Activated naive CD4-positive, alpha-beta T cell (primary cell): ENCODE data around the gene EFNA2.
A peak's percentile ranks its signal among the peaks of the same experiment; 100 is the strongest.

Experiments
- DNase-seq, 4 experiments: peaks; one replicate each; lab custom pipeline; 2025; lab: John Stamatoyannopoulos, UW

The EFNA2 gene

DNA sequence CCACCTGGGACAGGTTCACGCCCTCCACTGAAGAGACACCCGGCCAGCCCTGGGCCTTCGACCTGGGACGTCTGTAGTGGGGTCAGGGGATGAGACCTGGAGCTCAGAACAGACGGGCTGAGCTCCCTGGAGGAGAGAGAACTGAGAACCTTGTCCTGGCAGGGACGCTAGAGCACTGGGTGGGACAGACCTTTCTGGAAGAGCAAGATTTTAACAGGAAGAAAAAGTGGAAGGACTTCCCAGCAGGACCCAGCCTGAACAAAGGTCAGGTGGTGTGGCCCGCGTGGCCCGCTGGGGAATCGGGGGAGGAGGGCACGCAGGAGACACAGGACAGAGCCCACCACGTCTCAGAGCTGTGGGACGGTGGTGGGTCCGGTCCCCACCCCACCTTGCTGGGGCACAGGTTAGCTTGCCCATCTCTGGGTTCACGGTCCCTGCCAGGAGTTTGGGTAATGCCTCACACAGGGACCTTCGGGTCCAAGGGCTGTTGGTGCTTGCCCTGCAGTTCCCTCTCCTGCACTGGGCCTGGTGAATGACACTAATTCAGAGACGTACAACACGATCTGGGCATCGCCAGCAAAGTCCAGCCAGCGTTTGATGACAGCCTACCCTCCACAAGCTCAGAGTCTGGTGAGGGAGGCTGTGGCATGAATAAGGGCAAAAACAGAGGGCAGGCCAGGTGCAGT lies 1.2 kb upstream of the EFNA2 start:
- DNase-seq, result no peak

DNA sequence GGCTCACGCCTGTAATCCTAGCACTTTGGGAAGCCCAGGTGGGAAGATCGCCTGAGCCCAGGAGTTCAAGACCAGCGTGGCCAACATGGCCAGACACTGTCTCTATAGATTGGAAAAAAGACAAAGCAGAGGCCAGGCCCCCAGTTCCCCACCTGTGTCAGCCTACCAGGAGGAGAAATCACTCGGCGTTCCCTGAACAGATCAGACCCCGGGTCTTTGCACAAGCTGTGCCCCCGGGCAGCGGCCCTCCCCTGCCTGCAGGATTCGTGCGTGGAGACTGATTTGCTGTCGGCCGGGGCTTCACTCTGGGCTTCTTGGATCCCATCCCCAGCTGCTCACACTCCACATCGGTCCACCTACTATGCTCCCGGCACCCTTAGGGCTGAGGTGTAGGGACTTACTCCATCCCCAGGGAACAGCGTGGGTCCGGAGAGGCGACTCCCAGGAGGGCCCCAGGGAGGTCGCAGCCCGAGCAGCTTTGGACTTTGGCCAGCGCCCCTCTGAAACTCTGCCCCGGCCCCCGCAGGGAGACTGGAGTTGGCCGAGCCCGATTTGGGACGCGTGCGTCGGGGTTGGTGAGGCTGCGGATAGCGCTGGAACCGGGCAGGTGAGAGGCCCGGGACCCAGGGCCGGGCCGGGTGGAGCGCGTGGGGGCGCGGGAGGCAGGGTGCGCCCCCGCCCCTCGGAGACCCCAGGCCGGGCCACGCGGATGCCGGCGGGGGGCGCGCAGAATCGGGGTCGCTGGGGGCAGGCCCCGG lies 515 bp upstream of the EFNA2 start:
- DNase-seq, result no peak

DNA sequence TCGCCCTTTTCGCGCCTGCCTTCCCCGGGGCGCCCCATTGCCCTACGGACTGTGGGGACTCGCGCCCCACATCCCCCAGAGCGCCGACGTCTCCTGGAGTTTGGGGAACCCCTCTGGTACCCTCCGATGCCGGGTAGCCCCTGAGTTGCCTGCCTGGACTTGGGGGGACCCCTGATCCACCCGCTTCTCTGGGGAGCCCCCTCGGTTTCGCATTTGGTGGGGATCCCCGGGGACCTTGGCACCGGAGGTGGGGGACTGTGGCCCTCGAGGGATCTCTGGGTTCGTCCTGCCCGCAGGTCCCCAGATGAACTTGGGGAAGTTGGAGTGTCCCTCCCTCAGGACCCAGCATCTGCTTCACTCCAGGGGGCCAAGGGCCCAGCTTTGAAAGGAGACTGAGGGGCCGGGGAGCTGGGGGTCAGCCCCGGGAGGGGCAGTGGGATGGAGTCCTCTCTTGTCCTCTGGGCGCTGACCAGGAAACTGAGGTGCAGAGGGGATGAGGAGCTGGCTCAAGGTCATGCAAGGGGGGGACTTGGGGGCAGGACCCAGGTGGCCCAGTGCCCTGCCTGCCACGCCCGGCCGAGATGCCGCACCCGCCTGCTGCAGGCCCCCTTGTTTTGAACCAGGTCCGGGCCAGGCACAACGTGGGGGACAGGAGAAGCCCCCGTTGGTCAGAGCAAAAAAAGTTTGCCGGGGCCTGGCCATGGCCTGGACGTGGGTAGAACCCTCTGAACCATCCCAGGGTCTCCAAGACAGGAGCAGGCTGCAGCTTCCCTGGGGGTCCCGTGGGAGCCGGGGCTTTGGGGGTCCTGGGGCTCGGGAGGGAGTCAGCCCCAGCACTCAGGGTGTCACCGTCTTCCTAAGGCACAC lies 1.0 kb downstream of the EFNA2 start:
- no peak for DNase-seq

DNA sequence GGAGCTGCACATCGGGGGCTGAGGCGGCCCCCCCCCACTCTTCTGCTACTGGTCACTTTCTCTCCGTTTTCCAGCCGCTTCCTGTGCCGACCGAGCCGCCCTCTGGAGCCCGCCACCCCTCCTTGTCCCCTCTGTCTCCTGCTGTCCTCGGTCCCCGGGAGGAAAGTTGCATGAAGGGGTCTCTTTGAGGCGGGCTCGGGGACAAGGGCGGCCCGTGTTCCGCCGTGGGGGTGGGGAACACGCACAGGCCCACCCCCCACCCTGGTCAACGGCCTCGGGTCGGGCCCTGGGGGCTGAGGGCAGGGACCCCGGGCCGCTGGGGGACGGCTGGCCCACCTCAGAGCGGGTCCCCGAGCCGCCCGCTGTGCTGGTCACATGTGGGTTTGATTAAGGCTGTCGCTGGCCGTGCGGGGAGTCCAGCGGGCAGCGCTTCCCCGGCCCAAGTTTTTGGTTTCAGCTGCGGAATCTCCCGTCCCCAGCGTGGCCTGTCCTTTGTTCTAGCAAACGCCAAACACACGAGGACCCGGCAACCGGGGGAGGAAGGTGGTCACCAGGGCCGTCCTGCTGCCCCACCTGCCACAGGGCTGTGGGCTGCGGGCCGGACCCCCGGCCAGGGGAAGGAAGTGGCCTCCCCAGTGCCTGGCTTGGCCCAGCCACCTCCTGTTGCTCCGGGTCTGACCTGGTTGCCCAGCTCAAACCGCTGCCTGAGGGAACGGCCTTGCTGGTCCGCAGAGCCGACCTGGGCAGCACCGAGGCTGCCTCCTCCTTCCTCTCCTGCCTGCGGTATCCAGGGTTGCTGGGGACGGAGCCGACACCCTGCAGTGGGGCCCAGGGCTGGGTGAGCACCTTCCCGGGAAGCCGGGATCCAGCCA lies 1.9 kb downstream of the EFNA2 start:
- no peak for DNase-seq

DNA sequence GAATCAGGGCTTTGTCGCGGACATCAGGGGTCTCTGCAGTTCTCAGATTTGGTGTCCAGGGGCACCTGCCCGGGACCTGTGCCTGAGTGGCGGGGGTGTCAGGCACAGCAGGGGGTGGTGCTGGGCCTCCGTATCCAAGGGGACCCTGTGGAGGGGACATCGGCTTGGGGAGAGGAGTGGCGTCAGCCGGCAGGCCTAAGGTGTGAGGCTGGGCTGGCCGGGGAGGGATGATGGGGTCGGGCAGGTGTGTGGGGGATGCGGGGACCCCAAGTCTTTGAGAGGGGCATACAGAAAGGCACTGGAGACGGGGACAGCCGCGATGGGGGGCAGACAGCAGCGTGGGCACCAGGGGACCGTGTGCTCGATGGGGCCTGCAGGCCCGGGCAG lies 2.5 kb downstream of the EFNA2 start:
- DNase-seq, result no peak

DNA sequence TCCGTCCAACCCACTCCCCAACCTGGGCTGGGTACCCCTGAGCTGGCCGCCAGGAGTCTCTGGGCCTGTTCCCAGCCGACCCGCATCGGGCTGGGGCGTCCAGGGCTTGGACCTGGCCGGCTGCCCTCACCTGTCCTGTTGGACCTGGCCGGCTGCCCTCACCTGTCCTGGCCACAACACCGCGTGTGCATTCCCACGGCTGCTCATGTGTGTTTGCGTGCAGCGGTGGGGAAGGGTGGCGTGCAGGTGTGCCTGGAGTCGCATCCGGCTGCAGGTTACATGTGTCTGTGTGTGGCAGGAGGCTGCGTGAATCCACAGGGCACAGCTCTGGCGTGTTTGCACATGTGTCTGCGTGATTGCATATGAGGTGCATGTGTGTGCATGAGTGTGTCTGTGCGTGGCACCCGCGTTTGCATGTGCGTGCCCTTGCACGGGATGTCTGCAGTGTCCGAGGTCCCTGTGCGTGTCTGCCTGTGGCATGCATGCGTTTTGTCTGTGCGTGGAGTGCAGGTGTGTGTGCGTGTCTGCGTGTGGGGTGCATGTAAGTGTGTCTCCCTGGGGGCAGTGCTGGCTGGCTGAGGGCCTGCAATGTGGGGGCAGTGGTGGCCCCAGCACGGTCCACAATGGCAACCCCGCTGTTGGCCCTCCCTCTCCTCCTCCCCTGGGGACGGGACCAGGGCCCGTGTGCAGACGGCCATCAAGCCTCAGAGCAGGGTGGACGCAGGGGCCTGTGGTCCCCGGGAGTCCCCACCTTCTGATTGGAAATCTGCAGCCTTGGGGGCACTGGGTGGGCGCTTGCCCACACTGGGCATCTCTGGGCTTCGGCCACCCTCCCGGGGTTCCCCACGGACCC lies 3.4 kb downstream of the EFNA2 start:
- DNase-seq, result no peak

DNA sequence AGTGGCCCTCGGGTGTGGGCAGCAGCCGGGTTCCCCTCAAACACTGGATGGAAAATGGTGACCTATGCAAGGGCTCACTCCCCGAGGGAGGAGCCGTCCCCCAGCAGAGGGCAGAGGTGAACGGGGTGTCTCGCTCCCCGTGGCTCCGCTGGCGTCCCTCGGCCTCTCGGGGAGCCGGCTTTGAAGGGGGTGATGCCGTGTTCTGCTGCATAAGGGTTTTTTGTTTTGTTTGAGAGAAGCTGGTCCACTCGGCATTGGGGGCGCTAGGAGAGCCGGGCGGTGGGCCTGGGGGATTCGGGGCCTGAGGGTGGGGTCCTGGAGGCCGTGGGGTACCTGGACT lies 4.0 kb downstream of the EFNA2 start:
- DNase-seq, result no peak

DNA sequence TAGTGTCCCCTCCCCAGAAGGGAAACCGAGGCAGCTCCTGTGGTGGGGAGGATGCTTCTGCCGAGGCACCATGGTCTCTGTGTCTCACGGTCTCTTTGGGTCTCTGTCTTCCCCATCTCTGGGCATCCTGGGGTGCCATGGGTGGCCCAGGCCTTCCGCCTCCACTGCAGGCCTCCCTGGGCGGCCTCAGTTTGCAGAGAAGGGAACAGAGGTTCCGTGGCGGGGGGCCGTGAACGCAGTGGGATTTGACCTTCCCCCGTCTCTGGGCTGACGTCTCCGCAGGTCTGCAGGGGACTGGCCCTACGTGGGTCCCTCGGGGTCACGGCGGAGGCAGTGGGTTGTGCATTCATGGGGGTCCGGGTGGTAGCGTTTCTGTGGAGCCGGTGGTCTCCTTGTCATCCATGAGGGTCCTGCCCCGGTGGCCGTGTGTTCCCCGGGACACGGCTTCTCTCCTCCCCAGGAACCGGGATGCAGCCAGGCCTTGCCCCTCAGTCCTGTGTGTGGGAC lies 4.6 kb downstream of the EFNA2 start:
- DNase-seq, result no peak

DNA sequence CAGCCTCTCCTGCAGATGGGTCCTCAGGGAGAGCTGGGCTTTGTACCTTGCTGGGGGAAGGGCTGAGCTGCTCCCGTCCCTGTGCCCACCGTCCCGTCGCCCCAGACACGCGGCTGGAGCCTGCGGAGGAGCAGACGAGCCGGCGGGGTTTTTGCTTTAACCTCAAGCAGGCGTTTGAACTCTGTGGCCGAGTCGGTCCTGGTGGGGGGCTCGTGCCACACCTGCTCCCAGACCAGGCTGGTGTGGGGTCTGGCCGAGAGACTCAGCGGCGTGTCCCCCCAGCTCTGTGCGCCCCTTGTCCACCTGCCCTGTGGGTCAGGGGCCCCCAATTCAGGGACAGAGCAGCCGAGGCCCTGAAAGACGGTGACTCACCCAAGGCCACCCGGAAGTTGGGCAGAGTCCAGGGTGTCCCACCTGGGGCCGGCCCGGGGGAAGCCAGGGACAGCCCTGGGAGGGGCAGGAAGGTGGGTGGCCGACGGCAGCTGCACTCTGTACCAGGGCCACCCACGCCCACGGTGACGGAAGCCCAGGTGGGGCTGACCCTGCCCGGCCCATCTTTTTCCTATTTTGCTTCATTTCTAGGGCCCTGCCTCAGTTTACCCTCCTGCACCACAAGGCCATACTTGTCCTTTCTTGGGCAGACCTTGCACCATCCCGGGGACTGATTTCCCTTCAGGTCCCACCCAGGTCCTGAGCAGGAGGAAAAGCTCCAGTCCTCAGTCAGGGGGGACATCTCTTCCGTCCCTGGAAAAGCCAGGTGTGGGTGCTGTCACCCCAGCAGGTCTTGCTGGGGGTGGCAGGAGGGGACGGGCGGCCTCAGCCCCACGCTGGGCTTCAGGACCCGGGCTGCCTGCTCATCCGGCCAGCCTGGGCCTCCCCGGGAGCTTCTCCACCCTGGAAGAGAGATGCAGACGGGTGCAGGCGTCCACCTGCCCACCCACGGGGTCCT lies 5.3 kb downstream of the EFNA2 start:
- DNase-seq, result no peak

DNA sequence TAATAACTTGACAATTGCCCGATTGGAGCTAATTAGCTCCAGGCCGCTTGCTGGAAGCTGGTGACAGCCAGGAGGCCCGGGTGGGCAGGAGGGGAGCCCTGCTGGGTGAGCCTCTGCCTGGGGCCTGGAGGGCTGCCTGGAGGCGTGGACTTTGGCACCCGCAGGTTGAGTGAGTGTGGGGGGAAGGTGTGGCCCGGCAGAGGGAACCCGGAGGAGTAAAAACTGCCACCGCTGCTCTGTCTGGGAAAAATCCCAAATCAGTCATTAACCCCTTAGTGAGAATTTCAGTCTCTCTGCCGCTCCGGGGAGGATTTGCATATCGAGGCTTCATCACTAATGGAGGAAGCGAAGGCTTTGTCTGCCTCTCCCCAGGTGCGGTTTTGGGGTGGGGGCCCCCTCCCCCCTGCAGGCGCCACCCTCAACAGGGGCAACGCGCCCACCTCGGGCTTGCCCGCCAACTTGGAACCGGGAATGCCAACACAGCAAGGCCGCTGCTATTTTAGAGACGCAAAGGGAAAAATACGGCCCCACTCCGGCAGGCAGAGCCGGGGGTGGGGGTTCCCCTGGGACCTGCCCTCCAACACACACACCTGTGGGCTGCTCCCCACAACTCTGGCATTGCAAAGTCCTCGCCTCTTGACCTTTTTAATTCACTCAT lies 6.2 kb downstream of the EFNA2 start:
- no peak for DNase-seq

DNA sequence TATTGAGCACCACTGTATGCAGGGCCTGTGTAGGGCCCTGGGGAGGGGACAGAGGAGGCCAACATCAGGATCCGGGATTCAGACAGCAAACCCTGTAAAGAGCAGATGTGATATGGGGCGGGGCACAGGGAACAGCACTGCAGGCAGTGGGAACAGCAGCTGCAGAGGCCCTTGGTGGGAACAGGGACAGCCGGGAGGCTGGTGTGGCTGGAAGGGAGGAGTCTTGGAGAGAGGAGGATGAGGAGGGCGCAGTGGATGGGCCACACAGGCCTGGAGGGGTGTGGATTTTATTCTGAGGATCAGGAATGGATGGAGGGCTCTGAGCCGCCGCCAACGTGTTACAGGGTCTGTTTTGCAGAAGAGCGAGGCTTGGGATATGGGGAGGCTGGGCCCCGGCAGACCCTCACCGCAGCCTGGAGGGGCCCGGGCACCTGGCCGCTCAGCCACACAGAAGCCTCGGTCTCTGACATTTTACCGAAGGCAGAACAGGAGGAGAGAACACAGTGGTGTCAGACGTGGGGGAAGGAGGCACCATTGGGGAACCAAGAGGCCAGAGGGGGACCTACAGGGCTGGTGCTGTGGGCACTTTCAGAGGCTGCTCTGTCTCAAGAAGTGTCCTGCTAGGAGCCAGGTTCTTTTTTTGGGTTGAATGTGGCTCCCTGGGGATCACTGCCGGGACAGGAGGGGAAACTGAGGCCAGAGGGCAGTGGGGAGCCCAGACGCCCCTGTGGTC lies 6.9 kb downstream of the EFNA2 start:
- no peak for DNase-seq

DNA sequence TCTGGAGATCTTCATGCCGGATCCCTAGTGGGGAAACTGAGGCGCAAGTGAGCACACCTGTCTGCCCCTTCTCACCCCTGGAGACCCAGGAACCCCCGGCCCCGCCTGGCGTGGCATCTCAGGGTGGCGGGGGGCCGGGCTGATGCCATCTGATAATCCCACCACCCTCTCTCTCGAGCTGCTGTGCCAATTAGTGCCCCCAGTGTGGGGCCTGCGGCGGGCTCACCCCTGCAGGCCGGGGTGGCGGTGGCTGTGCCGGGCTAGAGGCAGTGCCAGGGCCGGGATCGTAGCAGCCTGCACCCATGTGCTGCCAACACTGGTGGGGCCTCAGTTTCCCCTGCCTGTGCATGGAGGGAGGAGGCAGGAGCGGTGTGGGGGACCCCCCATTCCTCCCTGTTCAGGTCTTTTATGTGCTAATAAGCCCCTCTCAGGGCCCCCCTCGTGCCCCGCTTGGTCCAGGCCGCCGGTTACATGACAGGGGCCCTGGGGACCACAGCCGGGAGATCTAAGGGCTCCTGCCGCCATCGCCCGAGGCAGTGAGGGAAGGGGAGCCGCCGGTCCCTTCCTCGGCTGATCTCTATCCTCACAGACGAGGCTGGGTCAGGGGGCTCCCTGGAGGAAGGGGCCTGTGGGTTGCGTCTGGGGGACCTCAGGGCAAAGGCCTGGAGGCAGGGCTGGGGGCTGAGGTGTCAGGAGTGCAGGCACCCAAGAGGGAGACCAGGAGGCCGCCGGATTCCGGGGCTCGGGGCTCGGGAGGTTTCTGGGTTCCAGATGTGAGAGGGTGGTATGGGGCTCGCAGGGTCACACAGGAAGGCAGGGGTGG lies 8.3 kb downstream of the EFNA2 start:
- DNase-seq, result no peak

DNA sequence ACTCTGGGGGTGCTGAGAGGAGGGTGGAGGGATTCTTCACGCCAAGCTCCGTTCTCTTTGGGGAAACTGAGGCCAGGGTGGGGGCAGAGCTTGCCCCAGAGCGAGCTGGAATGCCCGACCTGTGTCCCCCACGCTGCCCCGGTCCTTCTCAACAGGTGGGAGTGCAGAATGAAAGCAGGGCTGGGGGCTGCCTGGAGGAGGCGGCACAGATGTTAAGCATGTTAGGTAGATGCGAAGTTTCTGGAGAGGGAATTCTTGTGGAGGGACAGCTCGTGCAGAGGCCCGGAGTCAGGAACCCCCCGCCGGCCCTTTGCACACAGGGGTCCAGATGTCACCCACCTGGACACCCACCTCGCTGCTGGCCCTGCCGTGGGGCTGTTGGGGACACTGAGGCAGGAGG lies 9.0 kb downstream of the EFNA2 start:
- DNase-seq, result no peak

DNA sequence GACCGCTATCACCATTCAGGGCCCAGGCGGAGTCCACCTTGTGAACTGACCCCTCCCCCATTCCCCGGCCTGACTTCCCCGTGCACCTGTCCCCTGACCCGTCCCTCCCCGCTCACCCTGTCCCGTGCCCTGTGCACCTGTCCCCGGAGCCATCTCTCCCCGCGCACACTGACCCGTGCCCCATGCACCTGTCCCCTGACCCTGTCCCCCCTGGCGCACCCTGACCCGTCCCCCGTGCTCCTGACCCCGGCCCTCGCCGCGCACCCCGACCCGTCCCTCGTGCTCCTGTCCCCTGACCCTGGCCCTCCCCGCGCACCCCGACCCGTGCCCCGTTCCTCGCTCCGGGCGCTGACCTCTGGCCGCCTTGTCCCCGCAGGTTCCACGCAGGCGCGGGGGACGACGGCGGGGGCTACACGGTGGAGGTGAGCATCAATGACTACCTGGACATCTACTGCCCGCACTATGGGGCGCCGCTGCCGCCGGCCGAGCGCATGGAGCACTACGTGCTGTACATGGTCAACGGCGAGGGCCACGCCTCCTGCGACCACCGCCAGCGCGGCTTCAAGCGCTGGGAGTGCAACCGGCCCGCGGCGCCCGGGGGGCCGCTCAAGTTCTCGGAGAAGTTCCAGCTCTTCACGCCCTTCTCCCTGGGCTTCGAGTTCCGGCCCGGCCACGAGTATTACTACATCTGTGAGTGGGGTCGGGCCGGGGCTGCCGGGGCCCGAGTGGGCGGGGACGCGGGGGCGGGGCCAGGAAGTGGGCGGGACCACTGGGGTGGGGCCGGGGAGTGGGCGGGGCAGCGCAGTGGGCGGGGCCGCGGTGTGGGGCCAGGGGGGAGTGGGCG lies 9.7 kb downstream of the EFNA2 start:
- peak in 2 of 4 experiments; percentile 22 to 47 for DNase-seq

DNA sequence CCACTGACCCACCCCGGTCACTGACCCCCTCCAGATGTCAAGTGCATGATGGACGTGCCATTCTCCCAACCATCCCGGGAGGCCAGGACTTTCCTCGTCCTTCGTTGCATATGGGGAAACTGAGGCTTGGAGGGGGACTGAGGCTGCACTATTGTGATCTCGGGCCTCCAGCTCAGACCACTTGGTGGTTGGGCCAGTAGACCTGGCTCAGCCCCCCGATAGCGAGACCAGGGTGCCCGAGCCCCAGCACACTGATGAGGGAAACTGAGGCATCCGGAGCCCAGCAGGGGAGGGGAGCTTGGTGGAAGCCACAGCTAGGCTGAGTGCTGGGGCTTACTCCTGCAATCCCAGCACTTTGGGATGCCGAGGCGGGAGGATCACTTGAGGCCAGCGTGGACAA lies 10.4 kb downstream of the EFNA2 start:
- no peak for DNase-seq

DNA sequence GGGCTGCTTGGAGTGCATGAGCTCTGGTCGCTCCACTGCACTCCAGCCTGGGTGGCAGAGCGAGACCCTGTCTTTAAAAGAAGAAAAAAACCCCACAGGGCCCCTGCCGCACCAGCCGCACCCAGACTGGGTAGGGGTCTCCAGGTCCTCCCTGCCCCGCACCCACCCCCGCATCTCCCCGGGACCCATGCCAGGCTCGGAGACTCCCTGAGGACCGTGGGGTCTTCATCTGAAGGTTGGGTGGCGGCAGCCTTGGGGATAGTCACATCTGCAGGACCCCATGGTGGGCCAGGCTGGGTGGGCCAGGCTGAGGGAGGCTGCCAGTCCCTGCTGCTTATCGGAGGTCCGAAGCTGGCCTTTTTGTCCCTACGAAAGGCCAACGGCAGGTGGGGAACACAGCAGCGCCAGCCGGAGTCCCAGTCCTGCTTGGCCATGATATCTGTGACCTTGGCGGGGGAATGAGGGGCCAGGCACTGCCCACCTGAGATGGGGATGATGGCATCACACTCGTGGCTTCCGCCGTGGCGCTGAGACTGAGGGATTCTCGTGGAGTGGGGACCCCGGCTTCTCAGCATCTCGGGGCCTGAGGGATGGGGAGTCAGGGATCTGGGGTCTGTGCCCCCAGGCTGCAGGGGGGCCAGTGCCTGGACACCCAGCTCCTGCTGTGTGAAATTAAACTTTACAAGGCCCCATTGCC lies 11.1 kb downstream of the EFNA2 start:
- DNase-seq, result no peak
